Left ventricle myocardium inferior (tissue), 1 donor: ENCODE measurements around the gene SUMO2. TPM values are rescaled to one million over a fixed set of nuclear protein-coding genes. Genes with fewer than 3 reads are reported as not detected.

ENCODE experiments used
- DNase-seq: peaks from one replicate; pipeline ENCODE4 v3.0.0-alpha.2; 2020
- H3K27ac ChIP-seq: fragments of 200-600 bp; replicated peaks from 2 replicates; pipeline ENCODE4 v1.8.0; 2021
- H3K27me3 ChIP-seq: fragments of 200-600 bp; 2 replicates; pipeline ENCODE4 v1.8.0; 2021; ENCODE audit warnings: low read depth
- H3K36me3 ChIP-seq: fragments of 200-600 bp; 2 replicates; pipeline ENCODE4 v1.8.0; 2021
- H3K4me1 ChIP-seq: fragments of 200-600 bp; 2 replicates; pipeline ENCODE4 v1.8.0; 2021
- H3K4me3 ChIP-seq: fragments of 200-600 bp; 2 replicates; pipeline ENCODE4 v1.8.0; 2021; ENCODE audit warnings: mild to moderate bottlenecking, moderate library complexity
- H3K9me3 ChIP-seq: fragments of 200-600 bp; replicated peaks from 2 replicates; pipeline ENCODE4 v1.8.0; 2021
- CTCF ChIP-seq: fragments of 200-600 bp; IDR thresholded peaks from 2 replicates; pipeline ENCODE4 v1.8.0; 2021; ENCODE audit warnings: antibody characterized with exemption, mild to moderate bottlenecking, borderline replicate concordance
- intact Hi-C: fragments of 100-400 bp; cut with micrococcal nuclease; formaldehyde crosslinking; loops from one replicate; pipeline ENCODE4 v1.11.0; 2022
- total RNA-seq: library from RNA; stranded (reverse); fragmentation: NEBNext Ultra II Directional; extraction: Animal tissue kit (Norgen Biotek cat#: 25700); gene quantifications from one replicate; pipeline ENCODE4 v1.2.1, GENCODE V29; 2021
- donor health status: DM: no; HTN: yes; CAD: no; lungs with severe emphysema.

Gene SUMO2
- total RNA-seq, 1 donor from 2014 or later: 183 TPM

- TF ChIP-seq CTCF: no peak
- intact Hi-C loops: no loop called here
- no peak overlapping the region for H3K4me3 ChIP-seq
Observed at GRCh38 chr17:75151930-75152329, 30.8 kb downstream of the SUMO2 start.

DNA sequence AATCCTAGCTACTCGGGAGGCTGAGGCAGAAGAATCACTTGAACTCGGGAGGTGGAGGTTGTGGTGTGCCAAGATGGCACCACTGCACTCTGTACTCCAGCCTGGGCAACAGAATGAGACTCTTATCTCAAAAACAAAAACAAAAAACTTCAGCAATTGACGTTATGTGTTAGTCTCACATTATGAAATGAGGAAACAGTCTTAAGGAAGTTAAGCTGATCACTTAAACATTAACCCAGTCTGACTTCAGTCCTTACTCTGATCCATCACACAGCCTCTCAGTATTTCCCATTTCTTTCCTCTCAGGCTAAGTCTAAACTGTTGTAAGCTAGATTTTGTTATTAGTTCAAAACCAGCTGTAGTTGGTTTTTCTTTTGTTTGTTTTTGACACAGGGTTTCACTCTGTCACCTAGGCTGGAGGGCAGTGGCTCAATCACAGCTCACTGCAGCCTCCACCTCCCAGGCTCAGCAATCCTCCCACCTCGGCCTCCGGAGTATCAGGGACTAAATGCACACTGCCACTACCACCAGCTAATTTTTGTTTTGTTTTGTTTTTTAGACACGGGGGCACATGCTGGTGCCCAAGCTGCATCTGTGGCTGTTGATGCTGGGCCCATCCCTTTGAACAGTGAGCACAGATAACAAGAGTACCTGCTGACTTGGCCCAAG is 34.7 kb downstream of the SUMO2 start:
- Histone ChIP-seq H3K36me3 (peaks cover 19% of the 10 kb centered on the region), H3K9me3 (no peaks in the 10 kb centered on the region), H3K4me1 (peaks cover 5% of the 10 kb centered on the region), H3K4me3 (no peak overlapping the region), H3K27me3 (no peaks in the 10 kb centered on the region), H3K27ac (no peak overlapping the region)
- no peak for TF ChIP-seq CTCF
- intact Hi-C loops: no loop called here
- no peak for DNase-seq

More at GRCh38 chr17:75151930-75152329, 30.8 kb downstream of the SUMO2 start:
- H3K4me1 ChIP-seq: peaks cover 22% of the 10 kb centered on the region
- H3K27me3 ChIP-seq: no peaks in the 10 kb centered on the region
- H3K27ac ChIP-seq: no peak overlapping the region
- H3K36me3 ChIP-seq: peaks cover 5% of the 10 kb centered on the region
- no peak for DNase-seq
- H3K9me3 ChIP-seq: no peaks in the 10 kb centered on the region

DNA sequence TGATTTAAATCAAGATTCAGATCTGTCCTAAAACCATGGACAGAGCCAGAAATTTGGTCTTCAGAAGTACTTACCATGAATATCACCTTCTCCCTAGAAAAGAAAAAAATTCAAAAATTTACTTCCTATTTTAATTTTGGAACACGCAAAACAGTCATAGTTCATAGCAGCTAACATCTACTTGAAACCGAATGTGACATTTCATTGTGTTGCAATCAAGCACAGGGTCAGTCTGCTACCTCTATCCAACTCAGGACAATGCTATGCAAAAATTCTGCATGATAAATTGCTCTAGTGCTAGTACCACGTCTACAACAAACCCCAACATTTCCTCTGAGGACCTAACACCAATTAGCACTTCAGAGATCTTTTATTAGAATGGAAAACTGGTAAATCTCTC is 36.2 kb downstream of the SUMO2 start:
- no peak for DNase-seq
- no peaks in the 10 kb centered on the region for H3K4me1 ChIP-seq
- H3K4me3 ChIP-seq: no peak overlapping the region
- H3K36me3 ChIP-seq: peaks cover 19% of the 10 kb centered on the region
- no peak for TF ChIP-seq CTCF
- H3K27ac ChIP-seq: no peak overlapping the region
- H3K27me3 ChIP-seq: no peaks in the 10 kb centered on the region
- no peaks in the 10 kb centered on the region for H3K9me3 ChIP-seq
- intact Hi-C loops: no loop called here

GRCh38 chr17:75144816-75145512 is 37.8 kb downstream of the SUMO2 start:
- no peak overlapping the region for H3K27ac ChIP-seq
- H3K4me1 ChIP-seq: no peaks in the 10 kb centered on the region
- DNase-seq: no peak
- TF ChIP-seq CTCF: no peak
- no peak overlapping the region for H3K4me3 ChIP-seq
- peaks cover 19% of the 10 kb centered on the region for H3K36me3 ChIP-seq
- H3K9me3 ChIP-seq: no peaks in the 10 kb centered on the region
- H3K27me3 ChIP-seq: no peaks in the 10 kb centered on the region
- intact Hi-C loops: no loop called here

GRCh38 chr17:75142236-75142971 is 40.4 kb downstream of the SUMO2 start:
- no peaks in the 10 kb centered on the region for H3K4me1 ChIP-seq
- intact Hi-C loops: no loop called here
- H3K4me3 ChIP-seq: no peak overlapping the region
- H3K36me3 ChIP-seq: peaks cover 18% of the 10 kb centered on the region
- no peak overlapping the region for H3K27ac ChIP-seq
- H3K27me3 ChIP-seq: no peaks in the 10 kb centered on the region
- DNase-seq: no peak
- no peak for TF ChIP-seq CTCF
- no peaks in the 10 kb centered on the region for H3K9me3 ChIP-seq
